SKM-1 treated with dmso at 0.1 percent for 144 hours (cell line): ENCODE measurements around the gene MPG.
A peak's percentile ranks its signal among the peaks of the same experiment; 100 is the strongest.

Experiments
- DNase-seq: peaks from one replicate; lab custom pipeline; 2025; ENCODE audit not compliant: unreplicated experiment; lab: John Stamatoyannopoulos, UW

Gene MPG

GRCh38 chr16:50769-51591, 27.0 kb upstream of the MPG start:
- no peak for DNase-seq

- DNase-seq: peak; percentile 96
These were observed 24.4 kb upstream of the MPG start, which contains the start of the genes POLR3K and SNRNP25 for GRCh38 chr16:53346-54236. POLR3K (minus strand) TSS chr16:53608; CDS start chr16:53586, 22 bp downstream. SNRNP25 (plus strand) TSS chr16:53828; CDS start chr16:54017, 189 bp downstream.

DNA sequence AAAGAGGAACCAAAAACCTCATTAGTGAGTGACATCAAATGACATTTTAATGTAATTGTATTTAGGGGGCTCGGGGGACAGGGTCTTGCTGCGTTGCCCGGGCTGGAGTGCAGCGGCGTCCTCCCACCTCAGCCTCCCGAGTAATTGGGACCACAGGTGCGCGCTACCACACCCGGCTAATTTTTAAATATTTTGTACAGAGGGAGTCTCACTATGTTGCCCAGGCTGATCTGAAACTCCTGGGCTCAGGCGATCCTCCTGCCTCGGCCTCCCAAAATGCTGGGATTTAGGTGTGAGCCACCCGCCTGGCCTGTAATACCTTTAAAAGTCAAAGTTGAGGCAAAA, 23.8 kb upstream of the MPG start:
- DNase-seq: no peak

- no peak for DNase-seq
These were observed 22.4 kb upstream of the MPG start for GRCh38 chr16:55571-56136.

- no peak for DNase-seq
These were observed 21.6 kb upstream of the MPG start for GRCh38 chr16:56231-56927.

DNA sequence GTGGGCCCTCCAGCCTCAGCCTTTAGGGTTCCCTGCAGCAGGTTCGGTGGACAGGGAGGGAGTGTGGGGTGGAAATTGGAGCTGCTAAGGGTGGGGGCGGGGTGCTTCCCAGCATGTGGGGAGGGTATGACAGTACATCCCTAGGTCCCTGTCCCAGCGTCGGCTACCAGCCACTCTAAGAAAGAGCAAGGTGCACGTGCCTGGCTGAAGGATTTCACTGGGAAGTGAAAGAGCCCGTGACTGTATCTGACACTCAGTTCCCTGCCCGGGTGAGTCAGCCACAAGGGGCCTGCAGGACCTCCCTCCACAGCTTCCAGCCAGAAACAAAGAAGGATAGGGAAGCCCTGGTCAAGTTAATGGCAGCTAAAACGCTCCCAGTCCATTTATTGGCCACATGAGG, 20.3 kb upstream of the MPG start:
- no peak for DNase-seq

GRCh38 chr16:58491-59439, 19.3 kb upstream of the MPG start:
- no peak for DNase-seq

DNA sequence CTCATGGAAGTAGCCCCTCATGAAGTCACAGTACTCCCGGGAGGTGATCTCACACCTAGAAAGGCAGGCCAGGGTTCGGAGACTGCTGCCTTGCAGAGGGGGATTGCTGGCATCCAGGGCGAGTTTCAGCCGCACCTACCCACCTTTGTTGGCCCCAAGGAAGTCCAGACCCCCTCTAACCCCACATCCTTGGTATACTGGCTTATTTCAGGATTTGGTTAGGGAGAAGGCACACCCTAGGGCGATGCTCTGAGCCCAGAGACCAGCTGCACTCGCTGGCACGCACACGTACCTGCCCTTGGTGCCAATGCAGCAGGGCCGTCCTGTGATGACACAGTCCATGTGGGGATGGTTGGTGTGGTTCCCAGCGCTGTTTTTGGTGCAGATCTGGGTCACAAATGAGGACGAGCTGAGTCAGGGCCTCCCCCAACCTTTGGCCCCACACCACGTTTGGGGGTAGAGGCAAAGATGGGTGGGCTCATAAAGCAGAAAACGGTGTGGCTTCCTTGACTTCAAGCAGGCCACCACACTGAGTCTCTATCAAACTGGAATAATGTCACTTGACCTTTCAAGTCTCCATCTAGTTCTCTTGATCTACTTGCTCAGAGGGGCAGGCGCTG, 18.5 kb upstream of the MPG start:
- no peak for DNase-seq

DNA sequence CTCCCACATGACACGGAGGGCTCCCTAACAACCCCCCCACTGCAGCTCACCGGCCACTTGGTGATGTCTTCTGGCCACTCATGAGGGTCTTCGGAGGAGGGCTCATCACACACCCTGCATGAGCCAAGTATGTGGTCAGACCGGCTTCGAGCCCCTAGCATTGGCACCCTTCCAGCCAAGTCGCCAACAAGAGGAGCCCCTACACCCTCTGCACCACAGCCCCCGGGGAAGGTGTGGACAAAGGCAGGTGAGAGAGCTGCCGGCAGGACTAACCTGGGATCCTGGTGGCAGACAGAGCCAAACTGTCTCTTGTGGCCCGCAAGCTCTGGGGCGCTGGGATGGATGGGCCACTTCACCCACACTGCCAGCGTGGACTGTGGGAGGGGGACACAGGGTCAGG, 17.9 kb upstream of the MPG start:
- no peak for DNase-seq

DNA sequence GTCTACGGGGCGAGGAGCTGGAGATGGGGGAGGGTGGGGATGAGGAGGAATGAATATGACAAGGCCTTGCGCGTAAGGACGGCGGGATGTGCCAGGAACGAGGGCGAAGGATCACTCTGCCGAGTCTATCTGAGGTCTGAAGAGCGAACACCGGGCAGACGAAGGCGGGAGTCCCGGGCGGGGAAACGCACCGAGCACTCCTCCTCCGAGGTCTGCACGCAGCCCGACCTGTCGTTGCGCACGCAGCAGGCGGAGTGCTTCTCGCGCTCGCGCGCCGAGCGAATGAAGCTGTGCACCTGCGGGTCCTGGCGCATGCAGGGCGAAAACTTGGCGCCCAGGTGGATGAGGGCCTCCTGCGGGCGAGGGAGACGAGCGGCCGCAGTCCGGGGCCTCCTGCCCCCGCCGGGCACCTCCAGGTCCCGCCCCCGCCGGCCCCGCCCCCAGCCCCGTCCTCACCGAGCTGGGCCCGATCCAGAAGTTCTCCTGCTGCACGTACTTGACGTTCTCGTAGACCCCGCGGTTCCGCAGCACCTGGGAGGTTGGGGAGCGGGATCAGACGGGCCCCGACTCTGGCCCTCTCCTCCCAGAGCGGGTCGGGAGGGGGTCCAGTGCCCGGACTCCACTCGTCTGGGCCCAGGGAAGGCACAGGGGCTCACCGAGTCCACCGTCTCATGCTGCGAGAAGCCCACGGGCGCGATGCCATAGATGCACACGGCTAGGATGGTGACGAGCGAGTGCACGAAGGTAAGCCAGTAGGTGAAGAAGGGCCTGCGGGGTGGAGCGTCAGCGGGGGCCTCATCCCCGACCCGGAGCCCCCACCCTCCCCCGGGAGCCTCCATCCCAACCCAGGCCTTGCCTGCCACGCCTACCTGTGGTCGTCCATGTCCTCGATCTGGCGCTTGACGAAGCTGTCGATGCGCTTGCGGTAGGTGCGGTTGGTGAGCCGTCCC, 16.8 kb upstream of the MPG start:
- no peak for DNase-seq

DNA sequence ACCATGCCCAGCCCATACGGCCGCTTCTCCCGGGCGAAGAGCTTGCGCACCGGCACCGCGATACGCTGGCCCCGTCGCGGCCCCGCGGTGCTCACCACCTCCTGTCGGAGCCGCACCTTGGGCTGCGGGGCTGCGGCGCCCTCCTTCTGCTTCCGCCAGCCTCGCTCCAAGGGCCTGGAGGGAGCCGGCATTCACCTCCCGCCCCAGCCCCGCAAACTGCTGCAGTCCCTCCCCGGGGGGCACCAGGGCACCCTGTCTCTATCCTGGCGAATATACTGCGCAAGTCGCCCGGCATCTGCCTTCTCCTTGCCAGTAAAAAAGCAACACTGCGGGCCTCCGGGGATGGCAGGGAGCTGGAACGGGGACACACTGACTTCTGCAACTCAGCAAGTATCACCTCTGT, 16.1 kb upstream of the MPG start:
- no peak for DNase-seq

DNA sequence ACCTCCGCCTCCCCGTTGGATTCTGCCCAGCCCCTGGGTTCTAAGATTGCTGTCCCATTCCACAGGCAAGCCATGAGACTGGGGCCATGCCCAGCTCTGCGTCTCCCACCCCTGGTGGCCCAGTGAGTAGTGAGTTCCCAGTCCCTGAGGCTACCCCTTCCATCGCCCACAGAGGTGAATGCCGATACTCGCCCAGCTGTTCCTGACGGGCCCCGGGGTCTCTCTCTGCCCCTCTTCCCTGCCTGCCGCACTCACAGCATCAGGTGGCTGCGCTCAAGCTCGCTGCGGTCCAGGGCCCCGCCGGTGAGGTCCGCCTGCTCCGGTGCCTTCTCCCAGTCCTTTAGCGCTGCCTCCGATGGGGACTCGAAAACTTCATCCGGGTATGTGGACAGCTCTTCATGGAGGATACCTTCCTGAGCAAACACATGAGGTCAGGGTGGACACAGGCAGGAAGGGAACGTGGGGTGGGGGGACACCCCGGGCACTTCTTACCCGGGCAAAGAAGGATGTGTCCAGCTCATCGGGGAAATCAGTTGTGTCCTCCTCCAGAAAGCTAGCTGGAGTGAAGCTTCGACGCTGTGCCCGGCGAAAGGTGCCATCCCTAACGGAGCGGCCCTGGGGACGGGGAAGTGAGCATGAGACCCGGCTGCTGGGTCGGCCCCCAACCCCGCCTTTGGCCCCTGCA, 15.6 kb upstream of the MPG start:
- no peak for DNase-seq

DNA sequence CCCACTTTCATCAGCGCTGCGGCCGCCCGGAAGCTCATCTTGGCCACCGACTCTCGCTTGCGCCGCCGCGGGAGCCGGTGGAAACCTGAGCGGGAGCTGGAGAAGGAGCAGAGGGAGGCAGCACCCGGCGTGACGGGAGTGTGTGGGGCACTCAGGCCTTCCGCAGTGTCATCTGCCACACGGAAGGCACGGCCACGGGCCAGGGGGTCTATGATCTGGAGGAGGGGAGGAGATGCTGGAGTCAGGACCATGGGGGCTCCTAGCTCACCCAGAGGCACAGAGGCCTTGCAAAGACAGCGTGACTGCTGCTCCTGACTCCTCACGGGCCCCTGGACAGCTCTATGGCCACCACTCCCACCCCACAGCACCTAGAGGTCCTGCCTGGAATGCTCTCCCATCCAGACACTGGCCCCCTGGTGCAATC, 15.0 kb upstream of the MPG start:
- no peak for DNase-seq

DNA sequence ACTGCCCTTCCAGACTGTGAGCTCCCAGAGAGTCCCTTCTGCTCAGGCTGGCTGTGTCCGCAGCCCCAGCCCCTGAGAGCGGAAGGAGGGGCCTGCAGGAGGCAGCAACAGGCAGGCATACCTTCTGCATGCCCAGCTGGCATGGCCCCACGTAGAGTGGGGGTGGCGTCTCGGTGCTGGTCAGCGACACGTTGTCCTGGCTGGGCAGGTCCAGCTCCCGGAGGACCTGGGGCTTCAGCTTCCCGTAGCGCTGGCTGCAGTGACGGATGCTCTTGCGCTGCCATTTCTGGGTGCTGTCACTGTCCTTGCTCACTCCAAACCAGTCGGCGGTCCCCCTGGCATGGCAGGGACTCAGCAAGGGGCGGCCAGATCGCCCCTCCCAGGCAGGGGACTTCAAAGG, 14.6 kb upstream of the MPG start:
- no peak for DNase-seq

- DNase-seq: no peak
These were observed 13.8 kb upstream of the MPG start for GRCh38 chr16:63998-64913.

- no peak for DNase-seq
These were observed 13.1 kb upstream of the MPG start for GRCh38 chr16:64914-65255.

DNA sequence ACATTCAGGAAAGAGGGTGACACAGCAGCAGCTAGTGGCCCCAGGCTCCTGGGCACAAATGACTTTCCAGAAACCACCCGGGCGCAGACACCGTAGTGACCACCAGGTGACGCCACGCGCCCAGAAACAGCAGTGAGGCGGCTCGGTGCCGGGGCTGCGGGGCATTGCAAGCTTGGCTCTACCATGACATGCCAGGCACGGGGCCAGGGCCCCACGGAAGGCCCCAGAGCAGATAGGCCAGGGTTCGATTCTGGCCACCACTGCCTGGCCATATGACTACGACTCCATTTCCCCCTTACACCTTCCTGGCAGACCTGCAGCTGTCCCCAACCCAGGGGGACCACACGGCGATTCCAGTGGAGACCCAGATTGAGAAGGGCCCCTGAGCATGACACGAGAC, 12.3 kb upstream of the MPG start:
- DNase-seq: peak; percentile 81
